Colonic mucosa (tissue), 4 donors: ENCODE measurements around the gene AP5B1. TPM values are rescaled to one million over a fixed set of nuclear protein-coding genes. Genes with fewer than 3 reads are reported as not detected.

Experiments
- DNase-seq: peaks from one replicate; pipeline ENCODE4 v3.0.0-alpha.2; 2020
- H3K27ac ChIP-seq: fragments of 200-600 bp; one replicate; pipeline ENCODE4 v1.8.0; 2021
- H3K27me3 ChIP-seq: fragments of 200-600 bp; one replicate; pipeline ENCODE4 v1.8.0; 2021
- H3K36me3 ChIP-seq: fragments of 200-600 bp; one replicate; pipeline ENCODE4 v1.8.0; 2021
- H3K4me1 ChIP-seq: fragments of 200-600 bp; one replicate; pipeline ENCODE4 v1.8.0; 2021; ENCODE audit warnings: mild to moderate bottlenecking
- H3K4me3 ChIP-seq: fragments of 200-600 bp; one replicate; pipeline ENCODE4 v1.8.0; 2021
- H3K9ac ChIP-seq, 2 donors: one replicate each; pipeline ENCODE4 v1.7.0; 2013; ENCODE audit warnings: control low read depth in 2 of 2, low read depth in 2 of 2, low read length in 2 of 2
- H3K9me3 ChIP-seq: fragments of 200-600 bp; one replicate; pipeline ENCODE4 v1.8.0; 2021
- intact Hi-C: fragments of 100-400 bp; cut with DNase I; formaldehyde crosslinking; loops from one replicate; pipeline ENCODE4 v1.14.1; 2022
- total RNA-seq, 2 donors: library from RNA; stranded (reverse); fragmentation: NEBNext Ultra II Directional in 1 of 2; extraction: Animal tissue kit (Norgen Biotek cat#: 25700) in 1 of 2; gene quantifications; one replicate each; pipeline ENCODE4 v1.2.1, GENCODE V29; 2021
- TF ChIP-seq, protein P1 (sequence below): fragments of 200-600 bp; IDR thresholded peaks from one replicate; pipeline ENCODE4 v1.8.0; 2022; ENCODE audit warnings: antibody characterized with exemption, mild to moderate bottlenecking
- donor health status: healthy.
- donor health status: DM: no; HTN: no; CAD: no.
- donor health status: DM: no; HTN: no; CAD: no.

The AP5B1 gene
- total RNA-seq, 2 donors from 2014 or later = 17.6 to 20.1 TPM

DNA sequence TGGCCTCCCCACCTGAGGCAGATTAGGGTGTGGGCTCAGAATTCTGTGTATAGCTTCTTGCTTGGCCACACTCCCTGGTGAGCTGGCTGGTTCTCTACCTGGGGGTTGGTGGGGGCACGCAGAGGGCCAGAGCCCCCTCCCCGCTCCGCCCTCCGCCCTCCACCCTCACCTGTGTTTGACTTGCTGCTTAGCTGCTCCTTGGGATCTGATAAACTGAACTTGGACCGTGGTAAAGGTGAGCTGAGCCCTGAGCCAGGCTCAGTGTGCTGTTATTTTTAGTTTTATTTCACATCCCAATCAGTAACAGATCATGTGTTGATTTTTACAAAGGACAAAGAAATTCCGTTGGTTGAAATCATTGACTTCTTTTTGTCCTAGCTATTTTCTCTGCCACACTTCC lies 8.0 kb upstream of the AP5B1 start:
- Histone ChIP-seq H3K4me3 (peak overlapping the region; percentile 61), H3K9me3 (no peaks in the 10 kb centered on the region), H3K4me1 (peaks cover 39% of the 10 kb centered on the region), H3K27me3 (peaks cover 15% of the 10 kb centered on the region), H3K27ac (peak overlapping the region; percentile 87), H3K9ac (peak overlapping the region; percentile 70 to 89), H3K36me3 (no peaks in the 10 kb centered on the region)
- peak; percentile 30 for DNase-seq
- TF ChIP-seq, protein P1, sequence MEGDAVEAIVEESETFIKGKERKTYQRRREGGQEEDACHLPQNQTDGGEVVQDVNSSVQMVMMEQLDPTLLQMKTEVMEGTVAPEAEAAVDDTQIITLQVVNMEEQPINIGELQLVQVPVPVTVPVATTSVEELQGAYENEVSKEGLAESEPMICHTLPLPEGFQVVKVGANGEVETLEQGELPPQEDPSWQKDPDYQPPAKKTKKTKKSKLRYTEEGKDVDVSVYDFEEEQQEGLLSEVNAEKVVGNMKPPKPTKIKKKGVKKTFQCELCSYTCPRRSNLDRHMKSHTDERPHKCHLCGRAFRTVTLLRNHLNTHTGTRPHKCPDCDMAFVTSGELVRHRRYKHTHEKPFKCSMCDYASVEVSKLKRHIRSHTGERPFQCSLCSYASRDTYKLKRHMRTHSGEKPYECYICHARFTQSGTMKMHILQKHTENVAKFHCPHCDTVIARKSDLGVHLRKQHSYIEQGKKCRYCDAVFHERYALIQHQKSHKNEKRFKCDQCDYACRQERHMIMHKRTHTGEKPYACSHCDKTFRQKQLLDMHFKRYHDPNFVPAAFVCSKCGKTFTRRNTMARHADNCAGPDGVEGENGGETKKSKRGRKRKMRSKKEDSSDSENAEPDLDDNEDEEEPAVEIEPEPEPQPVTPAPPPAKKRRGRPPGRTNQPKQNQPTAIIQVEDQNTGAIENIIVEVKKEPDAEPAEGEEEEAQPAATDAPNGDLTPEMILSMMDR = no peak
- intact Hi-C loops = no loop called here

DNA sequence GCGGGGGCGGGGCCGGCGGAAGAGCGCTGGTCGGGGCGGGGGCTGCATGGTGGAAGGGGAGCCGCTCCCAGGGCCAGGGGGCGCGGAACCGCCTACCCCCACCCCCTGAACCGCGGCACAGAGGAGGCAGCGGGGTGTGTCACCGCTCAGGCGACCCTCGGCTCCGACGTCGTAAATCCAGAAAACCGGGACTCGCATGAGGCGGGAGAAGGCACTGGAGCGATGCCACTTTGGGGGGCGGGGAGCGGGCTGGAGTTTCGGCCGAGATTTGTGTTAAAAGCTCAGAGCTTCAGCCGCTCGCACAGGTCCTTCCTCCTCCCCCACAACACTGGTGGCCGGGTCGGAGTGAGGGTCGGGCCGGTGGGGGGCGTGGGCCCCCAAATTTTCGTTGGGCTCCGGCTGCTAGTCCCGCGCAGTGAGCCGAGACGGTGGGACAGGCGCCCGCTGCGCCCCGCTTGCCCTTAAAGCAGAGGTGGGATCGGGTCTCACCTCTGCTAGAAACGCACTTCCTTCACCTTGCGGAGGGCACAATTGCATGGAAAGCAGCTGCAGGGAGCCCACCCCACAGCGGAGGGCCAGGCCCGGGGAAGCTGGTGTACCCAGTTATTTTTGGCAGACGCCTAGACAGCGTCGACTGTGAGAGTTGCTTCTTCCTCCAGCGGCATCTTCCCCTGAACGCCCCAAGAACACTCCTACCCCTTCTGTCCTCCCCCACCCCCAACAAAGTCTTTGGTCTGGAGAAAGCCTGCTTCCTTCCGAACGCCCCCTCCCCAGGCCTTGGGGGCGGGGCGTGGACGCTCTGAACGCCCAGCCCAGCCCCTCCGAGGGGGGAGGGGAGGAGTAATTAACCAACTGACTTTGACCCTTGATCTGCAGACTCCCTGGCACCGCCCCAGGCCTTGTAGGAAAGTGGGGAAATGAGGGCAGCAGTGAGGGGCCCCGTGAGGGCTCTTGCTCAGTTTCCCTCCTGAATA lies 7.2 kb upstream of the AP5B1 start:
- Histone ChIP-seq H3K36me3 (no peaks in the 10 kb centered on the region), H3K9ac (peak overlapping the region; percentile 70 to 89), H3K4me1 (peaks cover 31% of the 10 kb centered on the region), H3K27ac (peak overlapping the region; percentile 87), H3K9me3 (no peaks in the 10 kb centered on the region), H3K27me3 (peaks cover 15% of the 10 kb centered on the region), H3K4me3 (peak overlapping the region; percentile 61)
- TF ChIP-seq, protein P1 = no peak
- intact Hi-C loops = no loop called here
- peak; percentile 97 for DNase-seq

DNA sequence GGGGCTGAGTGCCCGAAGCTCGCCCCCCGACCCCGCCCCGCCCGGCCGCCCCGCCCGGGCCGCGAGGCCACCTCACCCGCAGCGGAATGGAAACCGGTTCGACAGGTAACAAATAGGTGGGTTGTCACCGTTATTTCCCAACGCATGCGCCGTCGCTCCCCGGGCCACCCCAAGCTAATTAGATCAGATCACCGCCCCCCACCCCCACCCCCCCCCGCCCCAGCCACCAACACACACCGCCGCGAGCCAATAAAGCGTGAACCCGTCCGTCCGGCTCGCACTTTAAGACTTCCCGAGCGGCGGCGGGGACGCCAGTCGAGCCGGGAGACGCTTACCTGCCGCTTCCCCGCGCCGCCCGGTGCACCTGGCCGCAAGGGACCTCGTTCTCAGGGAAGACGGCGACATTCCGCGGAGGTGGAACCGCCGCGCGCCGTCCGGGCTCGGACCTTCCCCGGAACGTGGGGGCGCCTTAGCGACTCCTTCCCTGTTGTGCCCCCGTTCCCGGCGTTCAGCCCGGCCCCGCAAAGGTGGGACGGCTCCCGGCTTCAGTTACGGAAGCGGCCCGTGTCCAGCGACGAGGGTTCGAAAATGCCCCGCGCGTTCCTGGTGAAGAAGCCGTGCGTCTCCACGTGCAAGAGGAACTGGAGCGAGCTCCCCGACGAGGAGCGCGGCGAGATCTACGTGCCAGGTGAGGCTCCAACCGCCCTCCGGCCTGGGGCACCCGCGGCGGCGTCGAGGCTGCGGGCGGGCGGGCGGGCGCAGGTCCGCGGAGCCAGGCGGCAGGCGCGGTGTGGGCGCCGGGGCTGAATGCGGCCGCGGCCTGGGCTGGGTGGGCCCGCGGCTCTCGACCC lies 6.2 kb upstream of the AP5B1 start, which contains the start of gene OVOL1:
Gene OVOL1 (plus strand): TSS at position 278 of the 851 bp plus-strand sequence. CDS start 311 bp downstream, at position 589.
- peak within 1 kb of the TSS; percentile 83 to 89 for H3K9ac ChIP-seq
- peak; percentile 92 for DNase-seq
- peak within 1 kb of the TSS; percentile 87 for H3K27ac ChIP-seq
- peaks cover 24% of the 10 kb centered on the region for H3K4me1 ChIP-seq
- H3K36me3 ChIP-seq = no peaks in the 10 kb centered on the region
- peaks cover 15% of the 10 kb centered on the region for H3K27me3 ChIP-seq
- TF ChIP-seq, protein P1 = no peak
- intact Hi-C loops = no loop called here
- H3K9me3 ChIP-seq = no peaks in the 10 kb centered on the region
- H3K4me3 ChIP-seq = peak within 1 kb of the TSS; percentile 61

DNA sequence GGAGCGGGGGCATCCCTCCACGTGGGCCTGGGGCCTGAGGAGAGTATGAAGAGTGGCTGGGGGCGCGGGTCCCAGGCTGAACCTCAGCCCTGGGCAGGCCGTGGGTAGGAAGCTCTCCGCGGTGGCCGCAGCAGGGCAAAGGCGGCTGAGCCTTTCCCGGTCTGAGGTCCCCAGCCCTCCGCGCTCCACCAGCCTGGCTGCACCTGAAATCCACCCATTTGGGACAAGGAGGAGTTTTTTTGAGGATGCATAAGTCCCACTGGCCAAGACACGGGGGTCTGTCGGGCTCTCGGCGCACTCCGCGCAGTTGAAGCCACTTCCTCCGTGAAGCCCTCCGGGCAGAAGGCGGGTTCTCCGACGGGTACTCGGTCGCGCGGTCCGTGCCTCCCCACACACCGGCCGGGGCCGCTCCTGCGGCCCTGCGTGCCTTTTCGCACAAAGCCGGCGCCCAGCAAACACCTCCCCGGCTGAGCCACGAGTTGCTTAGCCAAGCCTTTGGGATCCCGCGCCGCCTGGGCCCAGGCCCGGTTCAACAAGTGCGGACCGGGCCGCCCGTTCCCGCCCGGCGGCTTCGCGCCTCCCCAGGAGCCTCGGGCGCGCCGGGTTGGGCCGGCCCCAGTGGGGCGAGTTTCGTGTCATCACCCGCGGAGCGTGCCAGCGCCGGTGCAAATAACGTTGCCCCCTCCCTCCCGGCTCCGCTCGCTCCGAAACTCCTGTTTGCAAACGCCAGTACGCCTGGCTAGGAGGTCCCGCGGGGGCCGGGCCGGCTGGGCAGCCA lies 5.4 kb upstream of the AP5B1 start:
- H3K4me1 ChIP-seq = peaks cover 17% of the 10 kb centered on the region
- no peak overlapping the region for H3K27ac ChIP-seq
- intact Hi-C loops = no loop called here

More for the DNA sequence above, 5.4 kb upstream of the AP5B1 start:
- Histone ChIP-seq H3K4me3 (peak overlapping the region; percentile 36), H3K36me3 (no peaks in the 10 kb centered on the region), H3K9ac (peak overlapping the region in 1 of 2 donors; percentile 26), H3K27me3 (peaks cover 15% of the 10 kb centered on the region), H3K9me3 (no peaks in the 10 kb centered on the region)
- TF ChIP-seq, protein P1 = no peak
- no peak for DNase-seq
